ENCODE measurements around the gene SLC43A3. TPM values are rescaled to one million over a fixed set of nuclear protein-coding genes. Genes with fewer than 3 reads are reported as not detected.

The SLC43A3 gene
- total RNA-seq, 2 experiments from 2014 or later = 41.3 to 62.1 TPM

- Histone ChIP-seq H4K20me1 (ENCODE audit: insufficient read depth, low read length) (no peaks in the 10 kb centered on the region), H3K79me2 (ENCODE audit: insufficient read depth, low read depth, low read length) (no peaks in the 10 kb centered on the region), H3K36me3 (ENCODE audit: insufficient read depth, low read length) (no peaks in the 10 kb centered on the region), H3K27ac (ENCODE audit: low read depth, low read length, poor library complexity, severe bottlenecking) (no peak overlapping the region), H3K9me2 (ENCODE audit: insufficient read depth, low read length) (no peaks in the 10 kb centered on the region), H3K9me3 (ENCODE audit: low read length) (no peaks in the 10 kb centered on the region), H3K4me2 (ENCODE audit: low read length) (no peak overlapping the region), H3K4me3 (ENCODE audit: low read depth, low read length, poor library complexity, severe bottlenecking) (no peak overlapping the region), H3K4me1 (ENCODE audit: insufficient read depth, low read length, poor library complexity, severe bottlenecking) (peaks cover 15% of the 10 kb centered on the region), H2AFZ (ENCODE audit: low read length) (no peak overlapping the region)
- ChIA-PET POLR2A (interaction anchor here (0.7 to 1.6 kb wide), 3 partner anchors 9 to 53 kb away, joined by 3 to 4 read pairs (median 4); partner anchors contain the start of gene SLC43A1), CTCF (ENCODE audit: unreplicated experiment) (interaction anchor here (0.5 to 1.2 kb wide), 2 partner anchors 11 to 176 kb away, joined by 3 read pairs; no protein-coding TSS in a partner anchor)
- no peak for DNase-seq (ENCODE audit: low spot score)
- BruUV-seq (replicated peaks) = no TSS peak
- TF ChIP-seq CTCF (conservative IDR thresholded peaks at IDR 0.05; ENCODE audit: low read length) = no peak
- no peak for TF ChIP-seq EZH2phosphoT487 (IDR thresholded peaks at IDR 0.05; ENCODE audit: borderline replicate concordance, low read depth, low read length)
- intact Hi-C loops (cut with micrococcal nuclease; ENCODE audit: unreplicated experiment) = no loop called here
Observed at GRCh38 chr11:57473285-57473841, 46.4 kb upstream of the SLC43A3 start.

DNA sequence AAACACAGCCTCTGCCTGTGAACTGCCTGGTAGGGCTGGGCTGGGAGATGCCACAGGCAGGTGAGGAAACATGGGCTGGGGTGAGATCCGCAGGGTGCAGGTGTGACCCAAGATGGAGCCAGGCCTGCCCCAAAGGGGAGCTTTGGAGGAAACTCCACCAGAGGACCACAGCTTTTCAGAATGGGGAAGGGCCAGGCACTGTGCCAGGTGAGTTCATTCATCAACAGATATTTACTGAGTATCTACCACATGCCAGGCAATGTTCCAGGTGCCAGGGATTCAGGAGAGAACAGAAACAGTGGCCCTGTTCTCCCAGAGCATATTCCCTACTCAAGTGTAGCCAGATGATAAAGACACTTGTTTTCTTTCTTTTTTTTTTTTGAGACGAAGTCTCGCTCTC is 44.6 kb upstream of the SLC43A3 start:
- Histone ChIP-seq H3K79me2 (ENCODE audit: insufficient read depth, low read depth, low read length) (no peaks in the 10 kb centered on the region), H3K9me3 (ENCODE audit: low read length) (no peaks in the 10 kb centered on the region), H4K20me1 (ENCODE audit: insufficient read depth, low read length) (no peaks in the 10 kb centered on the region), H3K4me1 (ENCODE audit: insufficient read depth, low read length, poor library complexity, severe bottlenecking) (peaks cover 9% of the 10 kb centered on the region), H2AFZ (ENCODE audit: low read length) (no peak overlapping the region), H3K9me2 (ENCODE audit: insufficient read depth, low read length) (no peaks in the 10 kb centered on the region), H3K36me3 (ENCODE audit: insufficient read depth, low read length) (no peaks in the 10 kb centered on the region), H3K4me3 (ENCODE audit: low read depth, low read length, poor library complexity, severe bottlenecking) (no peak overlapping the region), H3K27ac (ENCODE audit: low read depth, low read length, poor library complexity, severe bottlenecking) (no peak overlapping the region), H3K4me2 (ENCODE audit: low read length) (no peak overlapping the region)
- POLR2A ChIA-PET = no interaction called here
- no peak for DNase-seq (ENCODE audit: low spot score)
- no peak for TF ChIP-seq CTCF (conservative IDR thresholded peaks at IDR 0.05; ENCODE audit: low read length)
- no peak for TF ChIP-seq EZH2phosphoT487 (IDR thresholded peaks at IDR 0.05; ENCODE audit: borderline replicate concordance, low read depth, low read length)
- CTCF ChIA-PET (ENCODE audit: unreplicated experiment) = no interaction called here
- BruUV-seq (replicated peaks) = no TSS peak
- intact Hi-C loops (cut with micrococcal nuclease; ENCODE audit: unreplicated experiment) = no loop called here

GRCh38 chr11:57469268-57469667 is 42.3 kb upstream of the SLC43A3 start:
- TF ChIP-seq CTCF (conservative IDR thresholded peaks at IDR 0.05; ENCODE audit: low read length) (no peak), EZH2phosphoT487 (IDR thresholded peaks at IDR 0.05; ENCODE audit: borderline replicate concordance, low read depth, low read length) (no peak)
- ChIA-PET POLR2A (no interaction called here), CTCF (ENCODE audit: unreplicated experiment) (no interaction called here)
- Histone ChIP-seq H3K4me1 (ENCODE audit: insufficient read depth, low read length, poor library complexity, severe bottlenecking) (no peaks in the 10 kb centered on the region), H3K27ac (ENCODE audit: low read depth, low read length, poor library complexity, severe bottlenecking) (no peak overlapping the region), H2AFZ (ENCODE audit: low read length) (no peak overlapping the region), H3K4me2 (ENCODE audit: low read length) (no peak overlapping the region), H4K20me1 (ENCODE audit: insufficient read depth, low read length) (no peaks in the 10 kb centered on the region), H3K36me3 (ENCODE audit: insufficient read depth, low read length) (no peaks in the 10 kb centered on the region), H3K79me2 (ENCODE audit: insufficient read depth, low read depth, low read length) (no peaks in the 10 kb centered on the region), H3K9me3 (ENCODE audit: low read length) (no peaks in the 10 kb centered on the region), H3K4me3 (ENCODE audit: low read depth, low read length, poor library complexity, severe bottlenecking) (no peak overlapping the region), H3K9me2 (ENCODE audit: insufficient read depth, low read length) (no peaks in the 10 kb centered on the region)
- intact Hi-C loops (cut with micrococcal nuclease; ENCODE audit: unreplicated experiment) = loop anchor here (10.0 kb wide), 1 partner anchor 1046 kb away; no protein-coding TSS in a partner anchor
- no peak for DNase-seq (ENCODE audit: low spot score)
- BruUV-seq (replicated peaks) = no TSS peak
